Measurements from ENCODE around the gene SH3PXD2A.

Gene SH3PXD2A

GRCh38 chr10:103717341-103718246 is 137.8 kb downstream of the SH3PXD2A start:
- FAIRE-seq, result no peak

DNA sequence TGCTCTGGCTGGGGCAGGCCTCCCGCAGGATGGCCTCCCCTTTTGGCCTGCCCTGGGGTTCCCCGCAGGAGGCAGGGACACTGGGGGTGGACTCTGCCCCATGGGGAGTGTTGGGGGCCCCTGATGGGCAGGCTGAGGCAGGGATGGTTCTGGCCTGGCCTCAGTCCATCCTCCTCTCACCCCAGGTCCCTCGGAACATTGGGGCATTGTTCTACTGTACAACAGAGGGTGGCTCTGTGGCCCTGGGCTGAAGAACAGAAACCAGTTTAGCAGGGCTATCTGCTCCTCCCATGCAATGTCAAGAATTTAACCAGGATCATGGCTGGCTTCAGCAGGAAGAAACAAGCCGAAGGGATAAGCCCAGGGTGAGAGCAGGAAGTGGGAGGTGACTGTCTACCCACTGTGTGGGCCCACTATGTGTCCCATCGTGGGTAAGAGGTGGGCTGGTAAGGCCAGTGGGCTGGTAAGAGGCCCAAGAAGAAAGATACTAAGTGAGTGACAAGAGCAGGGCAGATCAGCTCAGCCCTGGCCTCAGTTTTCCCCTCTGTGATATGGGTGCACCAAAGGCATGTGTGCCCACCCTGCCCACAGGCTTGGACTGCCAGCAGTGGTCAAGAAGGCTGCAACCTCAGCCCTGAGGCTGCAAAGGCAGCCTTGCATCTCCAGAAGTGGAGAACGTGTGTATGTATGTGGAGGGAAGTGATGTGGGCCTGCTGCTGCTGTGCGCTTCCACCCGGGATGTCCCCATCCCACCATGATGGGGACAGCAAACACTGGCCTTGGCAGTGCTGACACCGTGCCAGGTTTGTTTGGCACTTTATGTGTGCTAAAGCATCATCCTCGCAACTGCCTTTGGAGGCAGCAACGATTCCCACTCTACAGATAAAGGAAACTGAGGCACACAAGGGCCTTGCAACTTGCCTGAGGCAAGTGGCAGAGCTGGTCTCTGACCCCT is 138.9 kb downstream of the SH3PXD2A start:
- no peak for FAIRE-seq

DNA sequence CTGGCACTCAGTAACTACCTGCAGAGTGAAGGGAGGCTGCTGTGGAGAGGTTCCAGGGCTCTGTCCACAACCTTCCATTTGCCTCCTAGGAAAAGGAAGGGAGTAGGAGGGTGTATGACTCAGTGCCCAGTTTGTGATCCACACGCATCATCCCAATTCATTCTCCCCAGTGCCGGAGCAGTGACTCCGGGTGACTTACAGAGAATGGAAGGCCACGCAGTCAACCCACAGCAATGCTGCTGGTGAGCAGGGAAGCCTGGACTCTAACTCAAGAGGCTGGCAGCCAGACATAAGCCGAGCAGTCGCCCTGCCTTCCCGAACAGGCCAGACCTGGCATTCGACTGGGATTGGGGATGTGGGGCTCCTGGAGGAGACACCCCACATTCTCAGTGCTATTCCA is 139.9 kb downstream of the SH3PXD2A start:
- no peak for FAIRE-seq

- no peak for FAIRE-seq
These were observed 141.0 kb downstream of the SH3PXD2A start for GRCh38 chr10:103714232-103714891.

- FAIRE-seq, result no peak
These were observed 141.7 kb downstream of the SH3PXD2A start for GRCh38 chr10:103713676-103714075.

DNA sequence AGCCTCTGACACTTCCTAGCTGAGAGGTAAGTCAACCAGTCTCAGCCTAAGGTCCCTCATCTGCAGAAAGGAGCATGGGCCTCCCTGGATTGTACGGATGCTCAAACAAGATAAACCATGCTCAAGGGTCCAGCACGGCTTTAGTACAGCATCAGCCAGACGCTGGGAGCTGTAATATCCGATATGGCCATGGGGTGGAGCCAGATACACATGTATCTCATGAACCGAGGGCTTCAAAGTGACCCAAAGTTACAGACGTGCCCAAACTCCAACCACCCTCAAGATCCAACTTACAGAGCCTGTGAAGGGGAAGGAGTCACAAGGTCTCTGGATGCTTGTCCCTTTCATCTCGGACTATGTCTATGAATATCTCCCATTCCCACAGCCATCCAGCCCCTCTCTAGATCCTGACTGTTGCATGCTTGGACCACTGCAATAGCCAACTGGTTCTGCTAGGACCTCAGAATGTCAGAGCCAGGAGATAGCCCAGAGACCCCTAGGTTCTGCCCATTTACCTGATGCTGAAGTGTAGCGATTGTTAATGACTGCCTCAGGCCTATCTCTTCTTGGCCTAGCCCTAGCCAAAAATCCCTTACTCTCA is 142.4 kb downstream of the SH3PXD2A start:
- peak; percentile 94 for FAIRE-seq

DNA sequence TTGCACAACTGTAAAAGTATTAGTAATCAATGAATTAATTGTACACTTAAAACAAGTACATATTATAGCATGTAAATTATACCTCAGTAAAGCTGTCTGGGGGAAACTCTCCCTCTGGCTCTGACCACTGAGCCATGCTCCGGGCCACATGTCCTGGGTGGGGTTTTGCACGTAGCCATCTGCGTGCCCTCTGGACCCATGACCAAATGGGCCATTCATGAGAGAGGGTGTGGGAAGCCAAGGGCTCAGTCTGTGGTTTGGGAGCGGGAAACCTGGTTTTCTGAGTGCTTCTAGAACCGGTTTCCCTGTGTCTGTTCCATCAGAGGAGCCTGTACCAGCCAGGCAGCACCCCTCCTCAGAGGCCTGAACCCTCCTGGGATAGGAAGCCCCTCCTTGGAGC is 143.2 kb downstream of the SH3PXD2A start:
- no peak for FAIRE-seq

DNA sequence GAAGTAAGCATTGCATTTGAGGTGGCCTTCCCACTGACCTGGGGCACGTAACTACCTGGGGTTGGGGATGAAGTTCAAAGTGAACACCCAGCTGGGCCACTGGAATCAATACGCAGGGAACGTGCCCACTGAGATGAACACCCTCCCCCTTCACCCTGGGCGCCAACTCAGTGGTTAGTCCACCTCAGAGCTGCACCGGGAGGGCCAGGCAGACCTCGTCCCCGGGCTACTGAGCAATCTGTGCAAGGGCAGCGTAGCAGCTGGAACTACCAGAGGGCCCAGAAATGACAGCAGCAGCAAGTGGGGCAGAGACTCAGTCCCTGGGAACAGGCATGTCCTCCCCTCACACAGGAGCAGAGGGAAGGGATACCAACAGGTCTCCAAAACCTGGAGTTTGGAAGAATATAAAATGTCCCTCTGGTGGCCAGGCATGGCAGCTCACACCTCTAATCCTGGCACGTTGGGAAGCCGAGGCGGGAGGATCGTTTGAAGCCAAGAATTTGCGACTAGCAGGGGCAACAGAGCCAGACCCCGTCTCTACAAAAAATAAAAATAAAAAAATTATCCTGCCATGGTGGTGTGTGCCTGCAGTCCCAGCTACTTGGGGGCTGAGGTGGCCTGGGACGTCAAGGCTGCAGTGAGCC is 143.9 kb downstream of the SH3PXD2A start:
- FAIRE-seq, result no peak

DNA sequence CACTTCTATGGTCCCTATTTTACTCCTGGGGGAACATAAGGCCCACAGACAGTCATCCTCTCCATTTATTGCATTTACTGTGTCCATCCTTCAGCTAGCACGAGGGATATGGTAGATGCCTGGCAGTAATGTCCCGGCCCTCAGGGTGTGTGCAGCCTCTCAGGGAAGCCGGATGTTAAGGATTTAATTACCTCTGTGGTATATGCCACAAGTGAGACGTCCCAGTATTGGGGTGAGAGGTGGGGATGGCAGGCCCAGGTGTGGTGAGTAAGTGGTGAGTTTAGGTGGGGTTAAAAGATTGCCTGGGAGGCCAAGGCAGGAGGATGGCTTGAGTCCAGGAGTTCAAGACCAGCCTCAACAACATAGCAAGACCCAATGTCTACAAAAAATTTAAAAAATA is 144.9 kb downstream of the SH3PXD2A start:
- no peak for FAIRE-seq

GRCh38 chr10:103709341-103709920 is 145.9 kb downstream of the SH3PXD2A start:
- no peak for FAIRE-seq

- no peak for FAIRE-seq
These were observed 146.6 kb downstream of the SH3PXD2A start for GRCh38 chr10:103708627-103709288.

- FAIRE-seq, result no peak
These were observed 147.3 kb downstream of the SH3PXD2A start for GRCh38 chr10:103707956-103708626.

GRCh38 chr10:103706762-103707161 is 148.6 kb downstream of the SH3PXD2A start:
- no peak for FAIRE-seq

DNA sequence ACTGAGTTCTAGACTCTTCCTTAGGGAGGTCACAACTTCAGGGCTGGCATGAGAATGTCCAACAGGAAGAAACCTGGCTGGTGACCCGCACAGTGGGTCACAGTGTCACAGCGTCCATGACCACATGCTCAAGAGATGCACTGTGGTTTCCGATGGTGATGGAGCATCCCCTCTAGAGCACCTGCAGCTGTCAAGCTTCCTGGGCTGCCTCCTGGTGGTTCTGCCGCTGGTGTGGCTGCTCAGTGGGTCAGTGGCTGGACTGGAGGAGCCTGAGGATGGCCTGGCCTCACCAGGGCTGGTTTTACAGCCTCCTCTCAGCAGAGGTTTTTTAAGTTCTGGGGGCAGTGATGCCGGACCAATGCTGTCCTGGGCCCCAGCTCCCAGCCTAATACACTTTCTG is 149.3 kb downstream of the SH3PXD2A start:
- FAIRE-seq, result no peak

DNA sequence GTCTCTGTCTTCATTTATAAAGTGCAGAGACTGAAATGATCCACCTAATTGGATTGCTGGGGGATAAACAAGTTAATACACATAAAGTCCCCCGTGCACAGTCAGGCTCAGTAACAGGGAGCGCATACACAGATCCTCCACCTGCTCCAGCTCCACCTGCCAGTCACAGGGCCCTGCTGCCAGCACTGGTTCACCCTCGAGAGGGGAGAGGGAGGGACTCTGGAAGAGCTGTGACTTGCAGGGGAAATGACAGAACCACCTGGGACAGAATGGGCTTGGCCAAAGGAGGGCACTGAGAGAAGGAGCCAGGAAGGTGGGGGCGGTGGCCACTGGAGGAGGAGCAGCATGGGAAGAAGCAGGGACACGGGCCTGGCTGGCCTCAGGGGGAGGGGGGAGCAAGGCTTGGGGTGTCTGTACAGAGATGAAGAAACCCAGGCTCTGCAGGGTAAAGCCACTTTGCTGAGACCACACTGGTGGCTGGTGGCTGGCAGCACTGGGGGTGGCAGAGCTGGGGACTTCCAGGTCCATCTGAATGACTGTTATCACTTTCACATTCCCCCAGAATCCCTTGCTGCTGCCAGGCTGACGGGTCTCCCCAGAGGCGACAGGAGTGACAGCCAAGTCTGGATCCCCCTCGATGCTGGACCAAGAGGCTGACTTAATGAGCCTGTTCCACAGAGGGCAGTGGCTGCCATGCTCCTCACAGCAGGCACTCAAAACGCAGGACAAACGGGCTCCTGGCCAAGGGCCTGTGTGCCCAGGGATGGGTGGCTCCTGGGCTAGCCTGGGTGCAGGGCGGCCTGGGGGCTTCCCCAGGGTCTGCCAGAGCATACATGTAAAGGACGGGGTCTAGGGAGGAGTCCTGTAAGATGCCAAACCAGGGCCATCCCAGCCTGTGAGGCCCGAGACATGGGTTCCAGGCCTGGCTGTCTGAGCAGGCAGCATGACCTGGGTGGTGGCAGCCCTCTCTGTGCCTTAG is 151.1 kb downstream of the SH3PXD2A start:
- no peak for FAIRE-seq

DNA sequence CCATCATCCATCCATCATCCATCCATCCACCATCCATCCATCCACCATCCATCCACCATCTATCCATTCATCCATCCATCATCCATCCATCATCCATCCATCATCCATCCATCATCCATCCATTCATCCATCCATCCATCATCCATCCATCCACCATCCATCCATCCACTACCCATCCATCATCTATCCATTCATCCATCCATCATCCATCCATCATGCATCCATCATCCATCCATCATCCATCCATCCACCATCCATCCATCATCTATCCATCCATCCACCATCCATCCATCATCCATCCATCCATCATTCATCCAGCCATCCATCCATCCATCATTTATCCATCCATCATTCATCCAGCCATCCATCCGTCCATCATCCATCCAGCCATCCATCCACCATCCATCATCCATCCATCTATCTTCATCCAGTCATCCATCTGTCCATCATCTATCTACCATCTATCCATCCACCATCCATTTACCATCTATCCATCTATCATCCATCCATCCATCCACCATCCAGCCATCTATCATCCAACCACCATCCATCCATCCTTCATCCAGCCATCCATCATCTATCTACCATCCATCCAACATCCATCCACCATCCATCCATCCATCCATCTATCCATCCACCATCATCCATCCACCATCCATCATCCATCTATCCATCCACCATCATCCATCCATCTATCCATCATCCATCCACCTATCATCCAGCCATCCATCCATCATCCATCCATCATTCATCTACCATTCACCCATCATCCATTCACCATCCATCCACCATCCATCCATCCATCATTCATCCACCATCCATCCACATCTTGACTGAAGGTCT is 153.8 kb downstream of the SH3PXD2A start:
- FAIRE-seq, result no peak

GRCh38 chr10:103700436-103700715 is 155.0 kb downstream of the SH3PXD2A start:
- no peak for FAIRE-seq

- no peak for FAIRE-seq
These were observed 155.6 kb downstream of the SH3PXD2A start for GRCh38 chr10:103699611-103700435.

Measured in A204.1 (cell line).